Osteoblast (primary cell): ENCODE measurements around the gene ITGB1. TPM values are rescaled to one million over a fixed set of nuclear protein-coding genes. Genes with fewer than 3 reads are reported as not detected.

Experiments used
- DNase-seq: peaks from one replicate; pipeline ENCODE4 v3.0.0; 2011; ENCODE audit warnings: low spot score, mixed read lengths; ENCODE audit not compliant: insufficient read length; ENCODE audit errors: missing footprints
- H2AFZ ChIP-seq: 2 replicates; pipeline ENCODE4 v1.6.0; 2011; ENCODE audit warnings: mild to moderate bottlenecking, low read length
- H3K27ac ChIP-seq: 2 replicates; pipeline ENCODE4 v1.5.1; 2011; ENCODE audit warnings: mild to moderate bottlenecking, low read depth, low read length, moderate library complexity
- H3K27me3 ChIP-seq: 2 replicates; pipeline ENCODE4 v1.6.0; 2012; ENCODE audit warnings: mild to moderate bottlenecking, control low read depth, inconsistent platforms, low read length, moderate library complexity; ENCODE audit not compliant: insufficient read depth
- H3K36me3 ChIP-seq: 2 replicates; pipeline ENCODE4 v1.5.1; 2011; ENCODE audit warnings: mild to moderate bottlenecking, low read length, control low read depth, moderate library complexity; ENCODE audit not compliant: insufficient read depth
- H3K4me1 ChIP-seq: 2 replicates; pipeline ENCODE4 v1.5.1; 2011; ENCODE audit warnings: mild to moderate bottlenecking, low read length, control low read depth, moderate library complexity; ENCODE audit not compliant: insufficient read depth
- H3K4me2 ChIP-seq: 2 replicates; pipeline ENCODE4 v1.6.0; 2011; ENCODE audit warnings: mild to moderate bottlenecking, low read length; ENCODE audit not compliant: insufficient read depth
- H3K4me3 ChIP-seq: fragments of 200-600 bp; sonication (generic); 3 replicates; pipeline ENCODE4 v1.5.1; 2012; ENCODE audit warnings: mild to moderate bottlenecking, low read length, inconsistent platforms; ENCODE audit not compliant: insufficient read depth
- H3K79me2 ChIP-seq: 2 replicates; pipeline ENCODE4 v1.6.0; 2012; ENCODE audit warnings: mild to moderate bottlenecking, low read length, control low read depth, inconsistent platforms; ENCODE audit not compliant: insufficient read depth
- H3K9me3 ChIP-seq: 2 replicates; pipeline ENCODE4 v1.5.1; 2011; ENCODE audit warnings: low read depth, low read length, control low read depth
- H4K20me1 ChIP-seq: 2 replicates; pipeline ENCODE4 v1.6.0; 2012; ENCODE audit warnings: mild to moderate bottlenecking, low read length, control low read depth; ENCODE audit not compliant: insufficient read depth
- CTCF ChIP-seq: IDR thresholded peaks from 2 replicates; pipeline ENCODE4 v1.5.1; 2011; ENCODE audit warnings: mild to moderate bottlenecking, low read depth, low read length, moderate library complexity; ENCODE audit errors: extremely low read depth
- total RNA-seq: library from RNA; depleted of rRNA; stranded (reverse); fragments of >200 nt; gene quantifications from 2 replicates; pipeline ENCODE4 v1.2.3, GENCODE V29; 2012

Gene ITGB1
- total RNA-seq, 1 donor, result 1,742 TPM

- Histone ChIP-seq H4K20me1 (peaks cover 88% of the 10 kb centered on the region), H2AFZ (no peak overlapping the region), H3K27me3 (no peaks in the 10 kb centered on the region), H3K27ac (no peak overlapping the region), H3K36me3 (peaks cover 6% of the 10 kb centered on the region), H3K4me2 (no peak overlapping the region), H3K4me3 (no peak overlapping the region), H3K9me3 (no peaks in the 10 kb centered on the region), H3K79me2 (peaks cover 100% of the 10 kb centered on the region), H3K4me1 (peaks cover 64% of the 10 kb centered on the region)
- no peak for DNase-seq
- TF ChIP-seq CTCF, result no peak
Measured at GRCh38 chr10:32947586-32947985, 10.4 kb downstream of the ITGB1 start.

- H3K9me3 ChIP-seq, result no peaks in the 10 kb centered on the region
- peak overlapping the region; percentile 15 for H3K27ac ChIP-seq
- H3K27me3 ChIP-seq, result no peaks in the 10 kb centered on the region
- no peak overlapping the region for H2AFZ ChIP-seq
- no peak for TF ChIP-seq CTCF
- peaks cover 66% of the 10 kb centered on the region for H3K4me1 ChIP-seq
- peaks cover 92% of the 10 kb centered on the region for H4K20me1 ChIP-seq
- peaks cover 6% of the 10 kb centered on the region for H3K36me3 ChIP-seq
- no peak overlapping the region for H3K4me2 ChIP-seq
- no peak for DNase-seq
- peaks cover 100% of the 10 kb centered on the region for H3K79me2 ChIP-seq
- H3K4me3 ChIP-seq, result no peak overlapping the region
Measured at GRCh38 chr10:32946108-32946507, 11.9 kb downstream of the ITGB1 start.

- H3K4me2 ChIP-seq, result no peak overlapping the region
- H4K20me1 ChIP-seq, result peaks cover 91% of the 10 kb centered on the region
- DNase-seq, result no peak
- H3K36me3 ChIP-seq, result peaks cover 21% of the 10 kb centered on the region
- H2AFZ ChIP-seq, result no peak overlapping the region
- no peak for TF ChIP-seq CTCF
- peaks cover 100% of the 10 kb centered on the region for H3K79me2 ChIP-seq
- peaks cover 69% of the 10 kb centered on the region for H3K4me1 ChIP-seq
- no peaks in the 10 kb centered on the region for H3K27me3 ChIP-seq
- H3K4me3 ChIP-seq, result no peak overlapping the region
- H3K9me3 ChIP-seq, result no peaks in the 10 kb centered on the region
- peak overlapping the region; percentile 40 for H3K27ac ChIP-seq
Measured at GRCh38 chr10:32943854-32944661, 14.0 kb downstream of the ITGB1 start.

- no peak overlapping the region for H3K4me2 ChIP-seq
- no peak overlapping the region for H2AFZ ChIP-seq
- peaks cover 70% of the 10 kb centered on the region for H3K4me1 ChIP-seq
- H3K36me3 ChIP-seq, result peaks cover 17% of the 10 kb centered on the region
- peaks cover 100% of the 10 kb centered on the region for H3K79me2 ChIP-seq
- no peaks in the 10 kb centered on the region for H3K27me3 ChIP-seq
- no peak overlapping the region for H3K4me3 ChIP-seq
- DNase-seq, result no peak
- peak overlapping the region; percentile 35 for H3K27ac ChIP-seq
- H3K9me3 ChIP-seq, result no peaks in the 10 kb centered on the region
- H4K20me1 ChIP-seq, result peaks cover 91% of the 10 kb centered on the region
- TF ChIP-seq CTCF, result no peak
Measured at GRCh38 chr10:32943395-32943794, 14.6 kb downstream of the ITGB1 start.
